ENCODE data around the gene SCMH1.

The SCMH1 gene

DNA sequence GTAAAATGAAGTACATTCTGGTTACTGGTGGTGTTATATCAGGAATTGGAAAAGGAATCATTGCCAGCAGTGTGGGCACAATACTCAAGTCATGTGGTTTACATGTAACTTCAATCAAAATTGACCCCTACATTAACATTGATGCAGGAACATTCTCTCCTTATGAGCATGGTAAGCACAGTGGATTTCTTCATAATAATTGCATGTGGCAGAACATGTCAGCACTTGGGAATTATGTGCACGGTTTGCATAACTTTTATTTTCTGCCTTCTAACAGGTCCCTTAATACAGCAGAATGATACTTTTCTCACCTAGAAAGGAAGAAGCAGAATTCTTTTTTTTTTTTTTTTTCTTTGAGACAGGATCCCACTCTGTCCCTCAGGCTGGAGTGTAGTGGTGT is 258.8 kb downstream of the SCMH1 start:
- Histone ChIP-seq H3K4me2 (ENCODE audit: low read depth, low read length, poor library complexity, severe bottlenecking) (no peak overlapping the region), H2AFZ (ENCODE audit: low read depth, low read length, severe bottlenecking) (no peak overlapping the region), H3K9ac (ENCODE audit: low read length) (no peak overlapping the region), H4K20me1 (ENCODE audit: low read depth, low read length) (peaks cover 21% of the 10 kb centered on the region; the same call in 1 of the 2 replicates), H3K79me2 (ENCODE audit: insufficient read depth, low read length) (peaks cover 64% of the 10 kb centered on the region), H3K36me3 (ENCODE audit: low read length) (peaks cover 31% of the 10 kb centered on the region), H3K9me2 (replicated peaks; ENCODE audit: insufficient read depth, low read length) (no peaks in the 10 kb centered on the region), H3K27me3 (ENCODE audit: low read length) (no peaks in the 10 kb centered on the region), H3K27ac (ENCODE audit: low read depth, low read length) (no peak overlapping the region), H3F3A (ENCODE audit: insufficient read depth) (no peaks in the 10 kb centered on the region), H3K4me3 (ENCODE audit: insufficient read depth, low read length, poor library complexity, severe bottlenecking) (no peak overlapping the region), H3K9me3 (ENCODE audit: insufficient read depth, low read length) (no peaks in the 10 kb centered on the region)
- TF ChIP-seq, protein P1, sequence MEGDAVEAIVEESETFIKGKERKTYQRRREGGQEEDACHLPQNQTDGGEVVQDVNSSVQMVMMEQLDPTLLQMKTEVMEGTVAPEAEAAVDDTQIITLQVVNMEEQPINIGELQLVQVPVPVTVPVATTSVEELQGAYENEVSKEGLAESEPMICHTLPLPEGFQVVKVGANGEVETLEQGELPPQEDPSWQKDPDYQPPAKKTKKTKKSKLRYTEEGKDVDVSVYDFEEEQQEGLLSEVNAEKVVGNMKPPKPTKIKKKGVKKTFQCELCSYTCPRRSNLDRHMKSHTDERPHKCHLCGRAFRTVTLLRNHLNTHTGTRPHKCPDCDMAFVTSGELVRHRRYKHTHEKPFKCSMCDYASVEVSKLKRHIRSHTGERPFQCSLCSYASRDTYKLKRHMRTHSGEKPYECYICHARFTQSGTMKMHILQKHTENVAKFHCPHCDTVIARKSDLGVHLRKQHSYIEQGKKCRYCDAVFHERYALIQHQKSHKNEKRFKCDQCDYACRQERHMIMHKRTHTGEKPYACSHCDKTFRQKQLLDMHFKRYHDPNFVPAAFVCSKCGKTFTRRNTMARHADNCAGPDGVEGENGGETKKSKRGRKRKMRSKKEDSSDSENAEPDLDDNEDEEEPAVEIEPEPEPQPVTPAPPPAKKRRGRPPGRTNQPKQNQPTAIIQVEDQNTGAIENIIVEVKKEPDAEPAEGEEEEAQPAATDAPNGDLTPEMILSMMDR (IDR thresholded peaks at IDR 0.05; ENCODE audit: insufficient read depth, low read length, poor library complexity, severe bottlenecking): no peak
- no peak for TF ChIP-seq EZH2phosphoT487 (conservative IDR thresholded peaks at IDR 0.05; ENCODE audit: low read length)

DNA sequence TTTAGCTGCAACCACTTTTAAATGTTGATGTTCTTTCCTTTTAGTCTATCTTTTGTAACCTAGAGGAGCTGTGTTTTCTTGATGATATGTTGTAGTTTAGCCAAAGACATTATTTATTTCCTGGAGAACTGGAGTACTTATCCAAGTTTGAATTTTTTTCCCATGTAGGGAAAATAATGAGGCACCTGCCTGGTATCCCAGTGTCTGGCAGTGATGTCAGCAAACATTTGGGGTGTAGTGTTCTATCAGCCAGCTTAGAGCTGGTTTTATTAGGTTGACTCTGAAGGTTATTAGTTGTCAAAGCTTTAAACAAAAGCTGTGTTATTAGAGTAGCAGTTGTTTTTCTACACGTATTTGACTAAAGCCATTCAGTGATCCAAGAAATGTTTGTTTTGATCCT is 259.4 kb downstream of the SCMH1 start:
- peak overlapping the region; percentile 14 for H3K4me2 ChIP-seq (ENCODE audit: low read depth, low read length, poor library complexity, severe bottlenecking)
- H4K20me1 ChIP-seq (ENCODE audit: low read depth, low read length): peaks cover 21% of the 10 kb centered on the region; the same call in 1 of the 2 replicates
- no peak overlapping the region for H2AFZ ChIP-seq (ENCODE audit: low read depth, low read length, severe bottlenecking)
- no peak overlapping the region for H3K9ac ChIP-seq (ENCODE audit: low read length)
- H3F3A ChIP-seq (ENCODE audit: insufficient read depth): no peaks in the 10 kb centered on the region
- TF ChIP-seq EZH2phosphoT487 (conservative IDR thresholded peaks at IDR 0.05; ENCODE audit: low read length): no peak
- TF ChIP-seq, protein P1 (IDR thresholded peaks at IDR 0.05; ENCODE audit: insufficient read depth, low read length, poor library complexity, severe bottlenecking): no peak
- H3K36me3 ChIP-seq (ENCODE audit: low read length): peaks cover 26% of the 10 kb centered on the region
- no peak overlapping the region for H3K27ac ChIP-seq (ENCODE audit: low read depth, low read length)
- H3K9me3 ChIP-seq (ENCODE audit: insufficient read depth, low read length): no peaks in the 10 kb centered on the region
- peaks cover 64% of the 10 kb centered on the region for H3K79me2 ChIP-seq (ENCODE audit: insufficient read depth, low read length)
- H3K27me3 ChIP-seq (ENCODE audit: low read length): no peaks in the 10 kb centered on the region
- H3K4me3 ChIP-seq (ENCODE audit: insufficient read depth, low read length, poor library complexity, severe bottlenecking): no peak overlapping the region
- no peaks in the 10 kb centered on the region for H3K9me2 ChIP-seq (replicated peaks; ENCODE audit: insufficient read depth, low read length)

DNA sequence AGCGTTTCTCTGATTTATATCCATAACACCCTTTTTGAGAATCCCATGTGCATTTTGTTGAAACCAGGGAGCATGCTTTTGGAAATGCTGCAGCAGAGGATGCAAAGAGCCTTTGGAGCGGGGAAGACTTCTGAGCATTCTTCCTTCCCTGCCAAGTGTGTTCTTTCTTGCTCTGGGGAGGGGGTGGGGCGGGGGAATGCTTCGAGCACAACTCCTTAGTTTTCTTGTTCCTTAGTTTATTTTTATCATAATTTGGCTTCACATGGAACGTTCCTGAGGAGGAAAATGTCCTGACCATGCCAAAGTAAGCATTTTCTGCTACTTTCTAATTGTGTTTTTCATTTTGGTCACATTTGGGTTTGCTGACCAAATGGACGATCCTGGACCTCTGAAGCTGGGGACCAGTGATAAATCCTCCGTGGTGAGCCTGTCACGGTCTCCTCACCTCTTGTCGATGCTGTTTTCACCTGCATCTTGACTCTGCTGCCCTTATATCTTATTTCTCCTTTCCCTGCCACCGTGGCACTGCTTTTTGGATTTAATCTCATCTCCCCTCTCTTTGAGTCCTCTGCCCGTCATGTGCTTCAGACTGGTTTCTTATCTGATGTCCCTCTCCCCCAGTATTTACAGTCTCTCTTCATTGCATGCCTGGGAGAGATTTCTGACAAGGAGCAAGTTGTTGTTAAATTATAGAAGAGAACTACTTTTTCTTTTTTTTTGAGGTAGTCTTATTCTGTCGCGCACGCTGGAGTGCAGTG is 260.2 kb downstream of the SCMH1 start:
- Histone ChIP-seq H3K79me2 (ENCODE audit: insufficient read depth, low read length) (peaks cover 64% of the 10 kb centered on the region), H3K27me3 (ENCODE audit: low read length) (no peaks in the 10 kb centered on the region), H3K9me2 (replicated peaks; ENCODE audit: insufficient read depth, low read length) (no peaks in the 10 kb centered on the region), H3K9ac (ENCODE audit: low read length) (peak overlapping the region; percentile 99), H3K36me3 (ENCODE audit: low read length) (peaks cover 19% of the 10 kb centered on the region), H3F3A (ENCODE audit: insufficient read depth) (no peaks in the 10 kb centered on the region), H2AFZ (ENCODE audit: low read depth, low read length, severe bottlenecking) (no peak overlapping the region), H3K4me3 (ENCODE audit: insufficient read depth, low read length, poor library complexity, severe bottlenecking) (no peak overlapping the region), H3K27ac (ENCODE audit: low read depth, low read length) (no peak overlapping the region), H3K4me2 (ENCODE audit: low read depth, low read length, poor library complexity, severe bottlenecking) (peak overlapping the region; percentile 68), H3K9me3 (ENCODE audit: insufficient read depth, low read length) (no peaks in the 10 kb centered on the region), H4K20me1 (ENCODE audit: low read depth, low read length) (peaks cover 21% of the 10 kb centered on the region; the same call in 1 of the 2 replicates)
- TF ChIP-seq EZH2phosphoT487 (conservative IDR thresholded peaks at IDR 0.05; ENCODE audit: low read length): no peak
- TF ChIP-seq, protein P1 (IDR thresholded peaks at IDR 0.05; ENCODE audit: insufficient read depth, low read length, poor library complexity, severe bottlenecking): no peak
